Neutrophil (primary cell): Measurements from ENCODE around the gene CTSD.

Experiments used
- H3K27ac ChIP-seq: fragments of 200-600 bp; sonication (generic); 2 replicates; pipeline ENCODE4 v1.5.1; 2016; ENCODE audit warnings: mild to moderate bottlenecking, moderate library complexity
- H3K27me3 ChIP-seq: fragments of 200-600 bp; sonication (generic); 2 replicates; pipeline ENCODE4 v1.6.0; 2016; ENCODE audit warnings: mild to moderate bottlenecking
- H3K36me3 ChIP-seq: fragments of 200-600 bp; sonication (generic); 2 replicates; pipeline ENCODE4 v1.5.1; 2017
- H3K4me1 ChIP-seq, 2 experiments: fragments of 200-600 bp in 1 of 2; sonication (generic) in 1 of 2; 1 replicate in 1 of 2; 2 replicates in 1 of 2; pipeline versions ENCODE4 v1.5.1 to v1.6.1; 2013 to 2016; ENCODE audit warnings: low read depth in 1 of 2, low read length in 1 of 2, mild to moderate bottlenecking in 1 of 2, moderate library complexity in 1 of 2; ENCODE audit not compliant: control insufficient read depth in 1 of 2, insufficient read depth in 1 of 2
- H3K4me3 ChIP-seq, 2 experiments: fragments of 200-600 bp in 1 of 2; sonication (generic) in 1 of 2; 1 replicate in 1 of 2; 2 replicates in 1 of 2; pipeline ENCODE4 v1.5.1; 2013 to 2016; ENCODE audit warnings: low read depth in 1 of 2, low read length in 1 of 2, mild to moderate bottlenecking in 1 of 2, moderate library complexity in 1 of 2
- H3K9me3 ChIP-seq: fragments of 200-600 bp; sonication (generic); 2 replicates; pipeline ENCODE4 v1.5.1; 2016
- TF ChIP-seq, protein P1 (sequence below): fragments of 200-600 bp; sonication (generic); IDR thresholded peaks from 2 replicates; pipeline ENCODE4 v1.5.1; 2016; ENCODE audit warnings: antibody characterized with exemption

CTSD gene

GRCh38 chr11:1717745-1718144, 46.0 kb downstream of the CTSD start:
- TF ChIP-seq, protein P1, sequence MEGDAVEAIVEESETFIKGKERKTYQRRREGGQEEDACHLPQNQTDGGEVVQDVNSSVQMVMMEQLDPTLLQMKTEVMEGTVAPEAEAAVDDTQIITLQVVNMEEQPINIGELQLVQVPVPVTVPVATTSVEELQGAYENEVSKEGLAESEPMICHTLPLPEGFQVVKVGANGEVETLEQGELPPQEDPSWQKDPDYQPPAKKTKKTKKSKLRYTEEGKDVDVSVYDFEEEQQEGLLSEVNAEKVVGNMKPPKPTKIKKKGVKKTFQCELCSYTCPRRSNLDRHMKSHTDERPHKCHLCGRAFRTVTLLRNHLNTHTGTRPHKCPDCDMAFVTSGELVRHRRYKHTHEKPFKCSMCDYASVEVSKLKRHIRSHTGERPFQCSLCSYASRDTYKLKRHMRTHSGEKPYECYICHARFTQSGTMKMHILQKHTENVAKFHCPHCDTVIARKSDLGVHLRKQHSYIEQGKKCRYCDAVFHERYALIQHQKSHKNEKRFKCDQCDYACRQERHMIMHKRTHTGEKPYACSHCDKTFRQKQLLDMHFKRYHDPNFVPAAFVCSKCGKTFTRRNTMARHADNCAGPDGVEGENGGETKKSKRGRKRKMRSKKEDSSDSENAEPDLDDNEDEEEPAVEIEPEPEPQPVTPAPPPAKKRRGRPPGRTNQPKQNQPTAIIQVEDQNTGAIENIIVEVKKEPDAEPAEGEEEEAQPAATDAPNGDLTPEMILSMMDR = no peak
- Histone ChIP-seq H3K9me3 (no peaks in the 10 kb centered on the region), H3K27me3 (no peaks in the 10 kb centered on the region), H3K27ac (no peak overlapping the region), H3K4me3 (no peak overlapping the region), H3K4me1 (no peaks in the 10 kb centered on the region), H3K36me3 (no peaks in the 10 kb centered on the region)

GRCh38 chr11:1714908-1715885, 48.5 kb downstream of the CTSD start:
- H3K4me3 ChIP-seq = no peak overlapping the region
- H3K36me3 ChIP-seq = no peaks in the 10 kb centered on the region
- TF ChIP-seq, protein P1 = no peak
- H3K27ac ChIP-seq = no peak overlapping the region
- no peaks in the 10 kb centered on the region for H3K9me3 ChIP-seq
- H3K4me1 ChIP-seq = no peaks in the 10 kb centered on the region
- H3K27me3 ChIP-seq = peaks cover 13% of the 10 kb centered on the region

- Histone ChIP-seq H3K4me3 (no peak overlapping the region), H3K27ac (no peak overlapping the region), H3K4me1 (no peaks in the 10 kb centered on the region), H3K9me3 (no peaks in the 10 kb centered on the region), H3K27me3 (peaks cover 44% of the 10 kb centered on the region), H3K36me3 (no peaks in the 10 kb centered on the region)
- TF ChIP-seq, protein P1 = no peak
Measured at GRCh38 chr11:1708716-1709115, 55.0 kb downstream of the CTSD start.

DNA sequence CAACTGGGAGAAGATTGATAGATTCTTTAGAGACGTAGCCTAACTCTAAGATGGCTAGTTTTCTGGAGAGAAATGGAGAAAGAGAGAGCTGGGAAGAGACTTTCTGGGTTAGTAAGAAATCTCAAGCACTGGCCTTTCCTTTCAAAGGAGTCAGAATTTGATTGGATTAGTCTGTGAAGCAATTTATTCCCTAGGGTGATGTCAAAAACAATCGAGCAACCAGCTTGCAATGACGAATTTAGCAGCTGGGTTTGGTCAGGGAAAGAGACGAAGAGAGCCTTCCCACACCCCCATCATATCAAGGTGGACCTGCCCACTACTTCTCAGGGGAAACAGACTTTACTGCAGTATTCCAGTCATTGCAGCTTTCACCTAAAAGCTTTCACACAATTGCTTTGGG, 56.0 kb downstream of the CTSD start:
- Histone ChIP-seq H3K4me1 (no peaks in the 10 kb centered on the region), H3K36me3 (no peaks in the 10 kb centered on the region)

DNA sequence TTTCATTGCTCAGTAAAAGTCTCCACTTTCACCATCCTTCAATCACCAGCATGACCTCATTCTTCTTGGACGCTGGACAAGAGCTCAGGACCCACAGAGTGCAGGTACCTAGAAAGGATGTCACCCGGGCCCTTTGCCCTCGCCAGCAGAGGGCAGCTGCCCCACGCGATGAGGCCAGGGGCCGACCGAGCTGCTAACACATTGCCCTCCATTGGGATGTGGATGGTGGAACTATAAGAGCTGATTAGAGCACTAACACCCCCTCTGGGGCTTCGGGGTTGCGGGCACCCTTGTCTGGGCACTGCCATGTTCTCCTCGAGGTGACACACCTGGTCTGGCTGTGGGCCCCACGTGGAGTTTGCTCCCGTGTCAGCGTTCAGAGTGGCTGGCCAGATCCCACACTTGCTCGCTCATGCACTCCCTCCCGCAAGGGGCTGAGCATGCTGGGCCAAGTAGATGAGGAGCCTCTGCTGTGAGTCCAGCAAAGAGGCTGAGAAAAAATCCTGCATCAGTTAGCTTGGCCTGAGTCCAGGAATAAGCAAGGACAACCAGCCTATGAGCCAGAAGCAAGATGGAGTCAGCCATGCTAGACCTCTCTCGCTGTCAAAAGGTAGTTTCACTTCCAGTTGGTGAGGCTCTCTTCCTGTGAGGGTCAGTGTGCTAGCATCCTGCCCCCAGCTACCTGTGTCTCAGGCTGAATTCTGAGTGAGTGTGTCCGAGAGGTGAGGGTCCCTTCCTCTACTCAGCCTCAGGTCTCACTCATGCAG, 56.9 kb downstream of the CTSD start:
- Histone ChIP-seq H3K27ac (no peak overlapping the region), H3K4me1 (no peaks in the 10 kb centered on the region), H3K4me3 (no peak overlapping the region), H3K27me3 (peaks cover 54% of the 10 kb centered on the region), H3K9me3 (no peaks in the 10 kb centered on the region), H3K36me3 (no peaks in the 10 kb centered on the region)
- TF ChIP-seq, protein P1 = no peak

More for the DNA sequence above, 56.0 kb downstream of the CTSD start:
- H3K27me3 ChIP-seq = peaks cover 50% of the 10 kb centered on the region
- TF ChIP-seq, protein P1 = no peak
- H3K27ac ChIP-seq = no peak overlapping the region
- no peak overlapping the region for H3K4me3 ChIP-seq
- no peaks in the 10 kb centered on the region for H3K9me3 ChIP-seq
